Mesendoderm (in vitro differentiated cells): ENCODE measurements around the gene EGR1.

Experiments
- DNase-seq: peaks from one replicate; pipeline ENCODE4 v3.0.0; 2013
- H2AK5ac ChIP-seq: 2 replicates; pipeline ENCODE4 v1.6.1; 2013; ENCODE audit warnings: low read length, inconsistent platforms
- H2BK120ac ChIP-seq: 2 replicates; pipeline ENCODE4 v1.6.1; 2013; ENCODE audit warnings: low read depth, mild to moderate bottlenecking, low read length, moderate library complexity, mixed read lengths
- H2BK15ac ChIP-seq: replicated peaks from 2 replicates; pipeline ENCODE4 v1.6.1; 2013; ENCODE audit warnings: low read depth, mild to moderate bottlenecking, moderate library complexity
- H2BK5ac ChIP-seq: 2 replicates; pipeline ENCODE4 v1.6.1; 2013; ENCODE audit warnings: low read length, inconsistent platforms
- H3K18ac ChIP-seq: 2 replicates; pipeline ENCODE4 v1.6.1; 2013; ENCODE audit warnings: mild to moderate bottlenecking, low read length, mixed read lengths
- H3K23ac ChIP-seq: one replicate; pipeline ENCODE4 v1.6.1; 2013; ENCODE audit warnings: low read length
- H3K27ac ChIP-seq: 2 replicates; pipeline ENCODE4 v1.5.1; 2013; ENCODE audit warnings: low read depth, mild to moderate bottlenecking, inconsistent platforms, low read length, moderate library complexity
- H3K27me3 ChIP-seq: 2 replicates; pipeline ENCODE4 v1.6.1; 2013; ENCODE audit warnings: low read length, control low read depth, mild to moderate bottlenecking, inconsistent platforms; ENCODE audit not compliant: insufficient read depth, poor library complexity
- H3K36me3 ChIP-seq: 2 replicates; pipeline ENCODE4 v1.6.1; 2013; ENCODE audit warnings: low read length, inconsistent platforms; ENCODE audit not compliant: control insufficient read depth, insufficient read depth
- H3K4ac ChIP-seq: one replicate; pipeline ENCODE4 v1.6.1; 2013; ENCODE audit warnings: low read depth, mild to moderate bottlenecking, low read length, moderate library complexity
- H3K4me1 ChIP-seq: 2 replicates; pipeline ENCODE4 v1.6.1; 2013; ENCODE audit warnings: low read depth, low read length, inconsistent platforms; ENCODE audit not compliant: control insufficient read depth
- H3K4me2 ChIP-seq: 2 replicates; pipeline ENCODE4 v1.6.1; 2013; ENCODE audit warnings: low read length
- H3K4me3 ChIP-seq: 2 replicates; pipeline ENCODE4 v1.5.1; 2013; ENCODE audit warnings: mild to moderate bottlenecking, low read length
- H3K56ac ChIP-seq: one replicate; pipeline ENCODE4 v1.6.1; 2013; ENCODE audit warnings: low read length
- H3K79me1 ChIP-seq: 2 replicates; pipeline ENCODE4 v1.6.1; 2013; ENCODE audit warnings: low read length, inconsistent platforms
- H3K79me2 ChIP-seq: 2 replicates; pipeline ENCODE4 v1.6.1; 2013; ENCODE audit warnings: mild to moderate bottlenecking, low read length; ENCODE audit not compliant: control insufficient read depth, insufficient read depth
- H3K9ac ChIP-seq: 2 replicates; pipeline ENCODE4 v1.6.1; 2013; ENCODE audit warnings: low read length, inconsistent platforms
- H4K5ac ChIP-seq: one replicate; pipeline ENCODE4 v1.6.1; 2013; ENCODE audit warnings: low read length
- H4K8ac ChIP-seq: one replicate; pipeline ENCODE4 v1.6.1; 2013; ENCODE audit warnings: low read depth, mild to moderate bottlenecking, control low read depth, low read length, moderate library complexity
- WGBS: extraction: QIAGEN DNeasy Blood & Tissue Kit; methylation state at CpG from one replicate; pipeline ENCODE4 v1.1.7; 2013; ENCODE audit warnings: low lambda C conversion rate, missing lambda C conversion rate; ENCODE audit not compliant: insufficient coverage; ENCODE audit errors: extremely low coverage; 5-methylcytosine and 5-hydroxymethylcytosine counted together

EGR1 gene

DNA sequence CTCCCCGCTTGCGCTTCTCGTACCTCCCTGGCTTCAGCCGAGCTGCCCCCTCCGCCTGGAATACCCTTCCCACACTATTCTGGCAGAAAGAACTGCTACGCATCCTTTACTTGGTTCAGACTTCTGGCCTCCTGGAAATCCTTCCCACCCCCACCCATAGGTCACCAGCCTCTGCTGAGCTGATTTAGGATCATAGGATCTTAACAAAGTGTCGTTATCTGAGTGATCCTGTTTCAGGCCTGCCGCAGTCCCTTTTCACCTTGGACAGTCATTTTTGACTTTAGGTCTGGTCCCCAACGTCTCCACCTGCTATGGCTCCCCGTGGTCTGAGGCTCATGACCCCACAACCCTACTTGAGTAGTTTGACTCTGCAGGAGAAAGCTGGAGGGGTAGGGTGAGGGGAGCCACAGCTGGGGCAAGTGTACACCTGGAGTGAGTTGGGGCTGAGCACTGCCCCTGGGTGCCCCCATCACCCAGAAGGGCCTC is 27.3 kb downstream of the EGR1 start:
- Histone ChIP-seq H3K27me3 (no peaks in the 10 kb centered on the region), H2AK5ac (no peak overlapping the region)

DNA sequence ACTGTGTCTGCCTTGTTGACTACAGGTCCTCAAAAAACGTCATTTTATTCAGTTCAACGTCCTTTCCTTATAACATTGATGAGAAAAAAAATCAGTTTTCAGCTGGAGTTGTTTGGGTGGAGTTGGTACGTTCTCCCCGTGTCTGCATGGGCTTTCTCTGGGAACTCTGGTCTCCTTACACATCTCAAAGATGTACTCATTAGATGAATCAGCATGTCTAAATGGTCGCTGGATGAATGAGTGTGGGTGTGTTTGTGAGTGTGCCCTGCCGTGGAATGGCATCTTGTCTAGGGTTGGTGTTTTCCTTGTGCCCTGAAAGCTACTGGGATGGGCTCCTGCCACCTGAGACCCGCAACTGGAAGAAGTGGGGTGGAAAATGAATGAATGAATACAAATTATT is 30.1 kb downstream of the EGR1 start:
- whole genome bisulfite sequencing, result no CpG with 5 or more reads among the region's 7 CpGs
- H3K79me1 ChIP-seq, result no peaks in the 10 kb centered on the region
- H3K27me3 ChIP-seq, result no peaks in the 10 kb centered on the region
- H3K23ac ChIP-seq, result no peak overlapping the region
- no peaks in the 10 kb centered on the region for H3K79me2 ChIP-seq
- H4K5ac ChIP-seq, result no peak overlapping the region
- no peak overlapping the region for H3K4me2 ChIP-seq
- no peak overlapping the region for H2BK15ac ChIP-seq
- no peak overlapping the region for H3K4me3 ChIP-seq
- H3K56ac ChIP-seq, result no peak overlapping the region
- H3K27ac ChIP-seq, result no peak overlapping the region
- H4K8ac ChIP-seq, result no peak overlapping the region
- no peak overlapping the region for H3K9ac ChIP-seq
- DNase-seq, result no peak
- H3K18ac ChIP-seq, result no peak overlapping the region
- no peak overlapping the region for H2BK120ac ChIP-seq
- no peak overlapping the region for H2BK5ac ChIP-seq
- H3K36me3 ChIP-seq, result no peaks in the 10 kb centered on the region
- H2AK5ac ChIP-seq, result no peak overlapping the region
- no peak overlapping the region for H3K4ac ChIP-seq
- H3K4me1 ChIP-seq, result peaks cover 7% of the 10 kb centered on the region

More for the DNA sequence above, 27.3 kb downstream of the EGR1 start:
- no peak overlapping the region for H2BK15ac ChIP-seq
- H2BK5ac ChIP-seq, result no peak overlapping the region
- H4K8ac ChIP-seq, result no peak overlapping the region
- H3K56ac ChIP-seq, result peak overlapping the region; percentile 81
- H3K27ac ChIP-seq, result no peak overlapping the region
- H2BK120ac ChIP-seq, result no peak overlapping the region
- H3K36me3 ChIP-seq, result no peaks in the 10 kb centered on the region
- no peak for DNase-seq
- H3K4me3 ChIP-seq, result peak overlapping the region; percentile 5
- H3K79me2 ChIP-seq, result no peaks in the 10 kb centered on the region
- H3K4me1 ChIP-seq, result peaks cover 7% of the 10 kb centered on the region
- peak overlapping the region; percentile 60 for H3K9ac ChIP-seq
- no peak overlapping the region for H3K23ac ChIP-seq
- H3K4ac ChIP-seq, result no peak overlapping the region
- no peak overlapping the region for H4K5ac ChIP-seq
- no peaks in the 10 kb centered on the region for H3K79me1 ChIP-seq
- no peak overlapping the region for H3K18ac ChIP-seq
- WGBS, result no CpG with 5 or more reads among the region's 10 CpGs
- H3K4me2 ChIP-seq, result peak overlapping the region; percentile 63

DNA sequence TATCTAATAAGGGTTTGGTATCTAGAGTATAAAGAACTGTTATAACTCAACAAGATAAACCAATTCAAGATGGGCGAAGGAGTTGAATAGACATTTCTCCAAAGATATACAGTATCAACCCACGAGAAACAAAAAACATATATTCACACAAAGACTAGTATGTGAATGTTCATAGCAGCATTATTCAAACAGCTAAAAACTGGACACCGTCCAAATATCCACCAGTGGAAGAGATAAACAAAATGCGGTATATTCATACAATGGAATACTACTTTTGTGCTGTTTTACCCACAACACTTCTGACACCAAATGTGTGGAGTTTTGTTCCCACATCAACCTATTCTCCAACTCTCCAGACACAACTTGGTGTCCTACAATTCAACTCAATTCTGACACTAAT is 33.1 kb downstream of the EGR1 start:
- Histone ChIP-seq H2BK5ac (no peak overlapping the region), H4K8ac (no peak overlapping the region), H4K5ac (no peak overlapping the region), H3K36me3 (no peaks in the 10 kb centered on the region), H2BK15ac (no peak overlapping the region), H3K23ac (no peak overlapping the region), H2AK5ac (no peak overlapping the region), H2BK120ac (no peak overlapping the region), H3K79me2 (no peaks in the 10 kb centered on the region), H3K27me3 (no peaks in the 10 kb centered on the region), H3K4me2 (no peak overlapping the region), H3K4ac (no peak overlapping the region), H3K27ac (no peak overlapping the region), H3K4me3 (no peak overlapping the region), H3K79me1 (no peaks in the 10 kb centered on the region), H3K18ac (no peak overlapping the region), H3K4me1 (no peaks in the 10 kb centered on the region), H3K56ac (no peak overlapping the region), H3K9ac (no peak overlapping the region)
- WGBS, result no CpG with 5 or more reads among the region's 4 CpGs
- no peak for DNase-seq

DNA sequence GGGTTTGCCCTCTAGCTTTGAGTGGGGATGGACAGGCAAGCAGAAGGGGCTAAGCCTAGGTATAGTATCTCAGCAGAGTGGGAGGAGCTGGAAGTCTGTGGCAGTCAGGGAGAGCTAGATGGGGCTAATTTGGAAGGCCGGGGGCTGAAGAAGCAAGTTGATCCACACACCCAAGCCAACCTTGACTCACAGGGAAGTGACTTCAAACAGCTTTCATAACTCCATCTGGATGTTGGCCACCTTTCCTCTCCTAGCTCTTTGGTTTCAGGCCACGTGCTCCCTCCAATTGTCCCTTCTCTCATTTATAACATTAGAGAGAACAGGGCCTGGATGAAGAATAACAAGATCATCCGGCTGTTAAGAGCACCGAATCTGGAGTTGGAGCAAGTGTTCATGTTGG is 36.8 kb downstream of the EGR1 start:
- H3K79me1 ChIP-seq, result no peaks in the 10 kb centered on the region
- DNase-seq, result no peak
- H3K36me3 ChIP-seq, result no peaks in the 10 kb centered on the region
- no peak overlapping the region for H2BK120ac ChIP-seq
- no peak overlapping the region for H3K9ac ChIP-seq
- H3K27ac ChIP-seq, result no peak overlapping the region
- no peaks in the 10 kb centered on the region for H3K27me3 ChIP-seq
- H3K23ac ChIP-seq, result no peak overlapping the region
- no peaks in the 10 kb centered on the region for H3K4me1 ChIP-seq
- H4K5ac ChIP-seq, result no peak overlapping the region
- no peak overlapping the region for H2AK5ac ChIP-seq
- no peak overlapping the region for H2BK15ac ChIP-seq
- H3K79me2 ChIP-seq, result no peaks in the 10 kb centered on the region
- H3K4me2 ChIP-seq, result no peak overlapping the region
- no CpG with 5 or more reads among the region's 4 CpGs for WGBS
- no peak overlapping the region for H2BK5ac ChIP-seq
- H4K8ac ChIP-seq, result no peak overlapping the region
- no peak overlapping the region for H3K56ac ChIP-seq
- no peak overlapping the region for H3K18ac ChIP-seq
- H3K4ac ChIP-seq, result no peak overlapping the region
- no peak overlapping the region for H3K4me3 ChIP-seq

DNA sequence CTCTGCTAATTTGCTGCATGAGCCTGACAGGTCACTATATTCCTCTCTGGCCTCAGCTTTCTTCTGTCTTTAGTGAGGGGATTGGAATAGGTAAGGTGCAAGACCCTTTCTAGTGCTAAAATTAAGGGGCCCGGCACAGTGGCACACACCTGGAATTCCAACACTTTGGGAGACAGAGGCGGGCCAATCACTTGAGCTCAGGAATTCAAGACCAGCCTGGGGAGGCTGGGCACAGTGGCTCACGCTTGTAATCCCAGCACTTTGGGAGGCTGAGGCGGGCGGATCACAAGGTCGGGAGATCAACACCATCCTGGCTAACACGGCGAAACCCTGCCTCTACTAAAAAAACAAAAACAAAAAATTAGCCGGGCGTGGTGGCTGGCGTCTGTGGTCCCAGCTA is 37.2 kb downstream of the EGR1 start:
- no peak overlapping the region for H2BK15ac ChIP-seq
- H4K5ac ChIP-seq, result no peak overlapping the region
- H3K27me3 ChIP-seq, result no peaks in the 10 kb centered on the region
- H2AK5ac ChIP-seq, result no peak overlapping the region
- H3K9ac ChIP-seq, result no peak overlapping the region
- H4K8ac ChIP-seq, result no peak overlapping the region
- no peaks in the 10 kb centered on the region for H3K36me3 ChIP-seq
- H3K4me3 ChIP-seq, result no peak overlapping the region
- no peak for DNase-seq
- no peak overlapping the region for H2BK120ac ChIP-seq
- H3K4me2 ChIP-seq, result no peak overlapping the region
- H3K79me1 ChIP-seq, result no peaks in the 10 kb centered on the region
- H3K4ac ChIP-seq, result no peak overlapping the region
- H2BK5ac ChIP-seq, result no peak overlapping the region
- no peak overlapping the region for H3K23ac ChIP-seq
- H3K4me1 ChIP-seq, result no peaks in the 10 kb centered on the region
- no peak overlapping the region for H3K27ac ChIP-seq
- WGBS, result no CpG with 5 or more reads among the region's 11 CpGs
- no peak overlapping the region for H3K56ac ChIP-seq
- no peaks in the 10 kb centered on the region for H3K79me2 ChIP-seq
- H3K18ac ChIP-seq, result no peak overlapping the region

DNA sequence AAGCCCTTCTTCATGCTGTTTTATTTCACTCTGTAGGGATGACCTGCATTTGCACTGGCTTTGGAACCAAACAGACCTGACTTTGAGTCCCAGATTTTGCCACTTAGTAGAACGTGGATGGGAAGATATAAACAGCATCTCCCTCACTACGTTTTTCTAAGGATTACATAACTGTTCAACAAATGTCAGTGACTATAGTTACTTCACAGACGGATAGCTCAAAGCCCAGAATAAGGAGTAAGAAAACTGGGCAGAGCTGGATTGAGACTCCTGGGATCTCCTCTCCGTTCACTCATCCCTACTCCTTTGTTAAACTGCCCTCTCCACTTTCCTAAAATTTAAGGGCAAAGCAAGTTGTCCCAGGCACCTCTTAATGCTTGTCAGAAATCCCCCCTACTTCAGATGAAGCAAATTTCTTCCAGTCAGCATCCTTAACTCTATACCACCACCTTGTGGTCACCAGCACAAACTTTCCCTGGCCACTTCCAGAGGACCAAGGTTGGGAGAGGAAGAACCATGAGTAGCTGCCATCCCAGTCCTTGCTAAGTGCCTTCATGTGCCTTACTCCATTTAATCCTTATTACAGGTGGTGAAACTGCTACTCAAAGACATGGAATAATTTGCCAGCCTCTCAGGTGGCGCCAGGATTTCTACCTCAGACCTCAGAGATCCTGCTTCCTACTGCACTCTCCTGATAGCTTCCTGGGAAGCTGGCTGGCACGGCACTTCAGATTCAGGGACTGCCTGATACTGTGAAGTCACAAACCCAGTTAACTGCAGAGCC is 38.4 kb downstream of the EGR1 start:
- no CpG with 5 or more reads among the region's 6 CpGs for WGBS
- Histone ChIP-seq H2BK5ac (no peak overlapping the region), H3K23ac (no peak overlapping the region), H3K18ac (no peak overlapping the region), H3K56ac (no peak overlapping the region), H4K8ac (no peak overlapping the region), H2AK5ac (no peak overlapping the region), H3K79me2 (no peaks in the 10 kb centered on the region), H3K27me3 (no peaks in the 10 kb centered on the region), H3K4ac (no peak overlapping the region), H4K5ac (no peak overlapping the region), H3K9ac (no peak overlapping the region), H3K4me1 (no peaks in the 10 kb centered on the region), H3K27ac (no peak overlapping the region), H3K36me3 (peaks cover 1% of the 10 kb centered on the region), H2BK15ac (no peak overlapping the region), H3K4me3 (no peak overlapping the region), H2BK120ac (no peak overlapping the region), H3K4me2 (no peak overlapping the region), H3K79me1 (no peaks in the 10 kb centered on the region)
- peak; percentile 80 for DNase-seq
